ENCODE data around the gene RPRML.

The RPRML gene

DNA sequence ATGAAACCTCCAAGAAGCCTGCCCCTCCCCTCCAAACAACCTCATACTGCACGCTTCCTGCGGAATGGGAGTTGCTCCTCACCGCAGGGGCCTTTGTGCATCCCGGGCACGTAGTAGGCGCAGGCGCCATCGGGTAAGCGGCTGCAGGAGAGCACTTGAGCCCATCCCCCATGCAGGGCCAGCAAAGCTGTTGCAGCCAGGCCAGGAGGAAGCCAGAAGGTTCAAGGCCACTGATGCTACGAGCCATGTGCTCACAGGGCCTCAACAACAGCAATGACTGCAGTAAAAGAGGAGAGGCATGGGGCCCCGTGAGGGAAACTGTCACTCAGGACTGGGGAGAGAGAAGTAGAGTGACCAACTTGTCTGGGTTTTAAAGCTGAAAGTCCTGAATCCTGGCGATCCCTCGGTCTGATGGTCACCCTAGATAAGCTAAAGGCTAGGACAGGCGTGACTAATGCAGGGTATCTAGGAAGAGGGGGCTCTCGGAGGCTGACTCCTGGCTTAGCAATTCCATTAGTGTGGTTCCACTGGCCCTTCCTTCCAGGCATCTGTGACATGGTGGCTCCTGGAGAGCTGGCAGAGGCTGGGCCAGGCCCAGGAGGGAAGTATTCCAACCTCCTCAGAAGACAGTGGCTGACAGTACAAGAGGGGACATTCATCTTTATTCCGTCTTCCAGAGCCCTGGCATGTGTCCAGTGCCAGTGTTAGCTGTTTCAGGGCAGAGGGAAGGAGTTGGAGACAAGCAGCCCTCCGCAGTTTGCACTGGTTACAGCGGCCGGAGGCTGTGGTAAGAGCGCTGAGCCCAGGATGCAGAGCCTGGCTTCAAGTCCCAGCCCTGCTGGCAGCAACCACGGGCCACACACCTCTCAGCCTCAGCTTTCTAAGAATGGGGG, 35.3 kb downstream of the RPRML start:
- peak; percentile 25 for DNase-seq
- Mint-ChIP-seq H3K27me3 (no peaks in the 10 kb centered on the region), H3K36me3 (ENCODE audit: low read depth) (peaks cover 15% of the 10 kb centered on the region), H3K27ac (no peak overlapping the region), H3K9me3 (no peaks in the 10 kb centered on the region), H3K4me3 (no peak overlapping the region), H3K4me1 (peaks cover 16% of the 10 kb centered on the region)
- no peak for ATAC-seq

DNA sequence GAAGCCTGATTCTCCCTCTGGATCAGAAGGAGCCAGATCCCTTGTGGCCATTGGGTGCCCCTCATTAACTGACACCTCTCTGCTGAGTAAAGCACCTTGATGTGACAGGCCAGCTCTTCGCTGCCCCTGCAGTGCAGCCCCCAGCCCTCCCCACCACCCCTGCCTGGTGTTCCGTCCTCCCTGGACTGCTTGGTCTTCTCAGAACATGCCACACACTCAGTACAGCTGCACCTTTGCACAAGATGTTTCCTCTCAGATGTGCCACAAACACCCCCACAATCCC, 35.9 kb downstream of the RPRML start:
- Mint-ChIP-seq H3K9me3 (no peaks in the 10 kb centered on the region), H3K27ac (no peak overlapping the region), H3K4me1 (peaks cover 16% of the 10 kb centered on the region), H3K36me3 (ENCODE audit: low read depth) (peaks cover 17% of the 10 kb centered on the region), H3K27me3 (no peaks in the 10 kb centered on the region), H3K4me3 (no peak overlapping the region)
- DNase-seq (no peak), ATAC-seq (no peak)

DNA sequence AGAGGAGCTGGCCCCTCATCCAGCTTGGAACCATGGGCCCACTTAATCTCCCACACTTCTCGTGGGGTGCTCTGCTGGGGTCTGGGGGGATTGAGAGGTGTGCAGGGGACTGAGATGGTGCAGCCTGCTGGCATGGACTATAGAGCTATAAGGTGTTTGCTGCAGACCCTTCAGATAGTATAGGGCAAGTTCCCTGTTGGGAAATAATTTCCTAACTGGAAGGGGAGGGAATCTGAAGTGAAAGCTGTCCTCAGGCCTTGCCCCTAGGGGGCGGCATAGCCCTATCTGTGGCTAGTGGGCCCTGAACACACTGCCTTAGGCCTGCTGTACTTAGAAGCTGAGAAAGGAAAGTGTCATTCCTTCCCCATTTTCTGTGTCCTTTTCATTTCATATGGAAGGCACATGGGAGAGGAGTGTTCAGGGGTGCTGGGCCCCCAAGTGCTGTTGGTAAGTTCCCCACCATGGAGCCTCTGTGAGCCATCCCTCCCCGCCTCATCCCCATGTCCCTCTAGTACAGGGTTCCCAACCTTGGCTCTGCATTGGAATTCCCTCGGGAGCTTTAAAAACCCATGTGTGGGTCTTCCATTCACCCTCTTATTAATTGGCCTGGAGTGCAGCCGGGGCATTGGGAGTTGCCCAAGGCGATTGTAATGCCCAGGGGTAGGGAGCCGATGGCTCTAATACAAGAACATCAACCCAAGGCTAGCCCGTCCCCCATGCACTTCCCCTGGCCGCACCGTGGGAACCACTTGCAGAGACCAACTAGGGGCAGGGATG, 36.4 kb downstream of the RPRML start:
- no peak overlapping the region for H3K4me3 Mint-ChIP-seq
- ATAC-seq = peak; percentile 31
- H3K36me3 Mint-ChIP-seq (ENCODE audit: low read depth) = peaks cover 18% of the 10 kb centered on the region
- no peaks in the 10 kb centered on the region for H3K27me3 Mint-ChIP-seq
- peaks cover 16% of the 10 kb centered on the region for H3K4me1 Mint-ChIP-seq
- no peaks in the 10 kb centered on the region for H3K9me3 Mint-ChIP-seq
- no peak overlapping the region for H3K27ac Mint-ChIP-seq
- DNase-seq = peak; percentile 69

DNA sequence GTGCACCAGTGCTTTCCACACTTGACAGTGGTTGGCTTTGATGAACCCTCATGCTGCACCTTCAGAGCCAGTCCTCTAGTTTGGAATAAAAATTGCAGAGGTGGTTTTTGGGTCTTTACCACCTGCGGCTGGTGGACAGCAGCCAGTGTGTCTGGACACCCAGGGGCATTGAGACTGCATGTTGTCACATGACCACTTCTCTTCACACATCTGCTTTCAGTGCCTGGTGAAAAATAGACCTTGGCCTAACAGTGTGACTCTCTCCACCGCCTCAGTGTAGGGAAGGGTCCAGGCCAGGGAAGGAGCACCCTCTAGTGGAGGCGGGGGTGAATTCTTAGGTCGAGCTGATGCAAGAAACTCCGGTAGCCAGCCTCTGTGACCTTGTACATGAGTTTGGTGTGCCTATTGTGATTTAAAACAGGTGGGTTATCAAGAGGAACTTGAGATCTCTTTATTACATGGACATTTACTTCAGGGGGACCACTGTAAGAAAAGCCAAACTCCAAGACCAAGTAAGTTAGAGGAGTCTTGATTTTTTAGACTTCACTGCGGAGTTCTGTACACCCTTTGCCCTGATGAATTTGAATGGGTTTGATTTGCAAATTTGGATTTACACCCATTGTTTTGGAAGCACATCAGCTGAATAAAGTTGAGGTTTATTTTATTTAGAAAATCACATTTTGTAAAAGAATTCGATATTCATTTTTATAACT, 38.2 kb downstream of the RPRML start:
- H3K9me3 Mint-ChIP-seq = no peaks in the 10 kb centered on the region
- H3K4me1 Mint-ChIP-seq = peaks cover 16% of the 10 kb centered on the region
- H3K36me3 Mint-ChIP-seq (ENCODE audit: low read depth) = peaks cover 30% of the 10 kb centered on the region
- DNase-seq = peak; percentile 72
- peak overlapping the region; percentile 6 for H3K27ac Mint-ChIP-seq
- peak; percentile 82 for ATAC-seq
- H3K27me3 Mint-ChIP-seq = no peaks in the 10 kb centered on the region
- H3K4me3 Mint-ChIP-seq = no peak overlapping the region

DNA sequence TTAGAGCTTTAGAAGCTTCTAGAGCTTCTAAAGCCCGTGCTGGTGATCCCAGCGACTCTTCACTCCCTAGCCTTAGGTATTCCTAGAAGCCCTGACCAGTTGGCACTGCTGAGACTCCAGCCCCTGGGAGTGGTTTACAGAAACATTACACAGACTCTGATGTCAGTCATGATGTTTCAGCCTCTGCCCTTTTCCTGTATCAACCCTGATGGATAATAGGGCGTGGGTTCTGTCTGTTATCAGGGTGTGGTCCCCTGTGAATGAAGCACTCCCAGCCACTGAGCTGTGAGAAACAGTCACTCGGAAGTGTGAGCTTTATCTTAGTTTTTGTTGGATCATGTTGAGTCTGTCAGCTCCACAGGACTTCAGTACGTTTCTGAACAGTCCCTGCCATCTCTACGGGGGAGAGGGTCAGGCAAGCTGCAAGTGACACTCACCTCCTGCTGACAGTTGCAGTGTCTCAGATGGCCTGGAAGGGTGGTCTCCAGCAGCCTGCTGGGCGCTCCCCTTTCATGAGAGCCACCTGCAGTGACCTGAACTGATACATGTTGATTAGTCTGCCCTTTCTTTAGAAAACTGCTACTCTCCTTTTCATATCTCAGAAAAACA, 43.3 kb downstream of the RPRML start:
- H3K4me3 Mint-ChIP-seq = no peak overlapping the region
- H3K27me3 Mint-ChIP-seq = no peaks in the 10 kb centered on the region
- no peak overlapping the region for H3K27ac Mint-ChIP-seq
- H3K36me3 Mint-ChIP-seq (ENCODE audit: low read depth) = peaks cover 55% of the 10 kb centered on the region
- ATAC-seq (no peak), DNase-seq (no peak)
- H3K4me1 Mint-ChIP-seq = no peaks in the 10 kb centered on the region
- H3K9me3 Mint-ChIP-seq = no peaks in the 10 kb centered on the region

DNA sequence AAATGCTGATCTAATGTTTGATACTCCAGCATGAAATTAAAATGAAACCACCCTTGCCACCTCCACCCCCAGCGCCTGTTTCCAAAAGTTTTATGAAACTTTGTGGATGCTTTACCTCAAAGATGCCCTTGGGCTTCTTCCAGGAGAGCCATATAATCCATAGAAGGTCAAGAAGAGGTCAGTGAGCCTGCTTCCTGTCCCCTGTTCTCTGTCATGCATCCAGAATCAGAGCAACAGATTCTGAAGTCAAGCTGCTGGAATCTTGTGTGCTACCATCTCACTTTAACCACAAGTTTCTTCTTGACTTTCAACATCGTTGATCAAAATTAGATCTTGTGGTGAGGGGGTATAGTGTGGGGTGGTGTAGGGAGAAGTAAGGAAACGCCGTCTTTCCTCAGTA, 47.5 kb downstream of the RPRML start:
- DNase-seq (no peak), ATAC-seq (no peak)
- no peaks in the 10 kb centered on the region for H3K27me3 Mint-ChIP-seq
- peaks cover 17% of the 10 kb centered on the region for H3K4me1 Mint-ChIP-seq
- H3K36me3 Mint-ChIP-seq (ENCODE audit: low read depth) = peaks cover 43% of the 10 kb centered on the region
- no peak overlapping the region for H3K4me3 Mint-ChIP-seq
- H3K27ac Mint-ChIP-seq = no peak overlapping the region
- no peaks in the 10 kb centered on the region for H3K9me3 Mint-ChIP-seq

DNA sequence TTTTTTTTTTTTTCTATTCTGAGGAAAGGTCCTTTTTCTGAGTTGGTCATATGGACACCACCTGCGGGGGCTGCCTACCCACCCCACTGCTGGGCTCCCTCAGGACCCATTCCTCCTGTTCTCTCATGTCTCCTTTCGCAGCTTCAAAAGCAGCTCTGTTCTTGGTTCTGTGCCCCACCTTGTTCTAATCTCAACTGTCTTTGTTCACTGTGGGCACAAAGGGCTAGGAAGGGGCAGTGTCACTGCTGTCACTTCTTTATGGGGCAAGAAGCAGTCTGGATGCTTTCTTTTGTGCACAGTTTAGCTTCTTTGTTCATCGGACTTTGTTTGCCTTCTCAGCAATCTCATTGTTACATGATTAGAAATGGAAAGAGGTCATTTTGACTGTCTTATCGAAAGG, 49.0 kb downstream of the RPRML start:
- H3K4me3 Mint-ChIP-seq = no peak overlapping the region
- H3K36me3 Mint-ChIP-seq (ENCODE audit: low read depth) = peaks cover 40% of the 10 kb centered on the region

DNA sequence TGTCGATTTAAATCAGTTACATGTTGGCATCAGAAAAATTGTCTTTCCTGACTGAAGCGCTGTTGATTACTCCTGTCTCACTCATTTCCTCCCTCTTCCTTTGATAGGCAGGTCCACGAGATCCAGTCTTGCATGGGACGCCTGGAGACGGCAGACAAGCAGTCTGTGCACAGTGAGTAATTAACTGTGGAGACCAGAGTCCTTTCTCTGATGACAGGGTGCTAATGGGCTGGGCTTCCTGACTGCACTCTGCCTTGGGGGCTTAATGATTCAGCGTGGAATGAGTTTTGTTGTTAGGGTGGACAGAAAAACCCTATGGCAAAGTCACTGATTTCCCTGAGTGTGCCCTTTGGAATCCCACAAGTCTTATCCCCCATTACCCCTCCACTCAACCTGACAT, 49.6 kb downstream of the RPRML start:
- Mint-ChIP-seq H3K27ac (no peak overlapping the region), H3K27me3 (no peaks in the 10 kb centered on the region), H3K4me1 (peaks cover 38% of the 10 kb centered on the region), H3K4me3 (no peak overlapping the region), H3K9me3 (no peaks in the 10 kb centered on the region), H3K36me3 (ENCODE audit: low read depth) (peaks cover 37% of the 10 kb centered on the region)
- no peak for DNase-seq
- ATAC-seq = no peak

More for the DNA sequence above, 49.0 kb downstream of the RPRML start:
- no peaks in the 10 kb centered on the region for H3K9me3 Mint-ChIP-seq
- no peak overlapping the region for H3K27ac Mint-ChIP-seq
- no peak for ATAC-seq
- no peaks in the 10 kb centered on the region for H3K27me3 Mint-ChIP-seq
- peaks cover 32% of the 10 kb centered on the region for H3K4me1 Mint-ChIP-seq
- DNase-seq = no peak

DNA sequence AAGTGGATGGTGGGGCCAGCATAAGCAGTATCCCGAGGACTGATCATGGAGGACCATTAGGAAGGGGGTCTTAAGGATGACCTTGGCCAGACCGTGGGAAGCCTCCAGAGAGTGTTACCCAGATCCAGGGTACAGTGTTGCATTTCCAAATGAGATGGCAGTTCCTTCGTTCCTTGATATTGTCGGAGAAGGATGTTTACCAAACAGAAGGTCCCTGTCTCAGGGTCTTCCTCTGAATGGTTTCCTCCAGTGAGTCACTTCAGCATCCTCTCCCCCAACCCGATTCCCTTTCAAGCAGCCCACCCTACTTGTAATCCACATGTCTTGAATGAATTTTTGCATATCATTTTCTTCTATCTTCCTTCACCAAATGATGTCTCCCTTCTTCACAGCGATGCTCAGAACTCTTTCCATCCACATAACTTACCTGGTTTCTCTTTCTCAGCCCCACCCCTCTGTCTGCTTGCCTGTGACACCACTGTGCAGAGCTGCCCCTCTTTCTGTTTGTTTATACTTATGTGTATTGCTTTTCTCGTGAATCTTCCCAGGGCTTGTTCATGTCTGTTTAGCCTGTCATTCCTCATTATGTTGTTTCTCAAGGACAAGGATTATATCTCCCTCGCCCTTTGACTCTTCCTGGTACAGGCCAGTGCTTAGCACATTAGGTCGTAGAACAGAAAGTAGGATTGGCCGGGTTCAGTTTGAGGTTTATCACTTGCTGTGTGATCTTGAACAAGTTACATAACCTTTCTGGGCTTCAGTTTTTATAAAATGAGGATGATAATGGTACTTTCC, 50.4 kb downstream of the RPRML start:
- peaks cover 31% of the 10 kb centered on the region for H3K36me3 Mint-ChIP-seq (ENCODE audit: low read depth)
- H3K4me3 Mint-ChIP-seq = no peak overlapping the region
- no peaks in the 10 kb centered on the region for H3K27me3 Mint-ChIP-seq
- H3K27ac Mint-ChIP-seq = peak overlapping the region; percentile 60
- ATAC-seq (no peak), DNase-seq (no peak)
- peaks cover 45% of the 10 kb centered on the region for H3K4me1 Mint-ChIP-seq
- no peaks in the 10 kb centered on the region for H3K9me3 Mint-ChIP-seq
